GM19463 (cell line): ENCODE measurements around the gene RNU1-1.
"Not testable (repeated sequence)": the region's sequence is repeated elsewhere in the genome, so short reads cannot be mapped to it uniquely, and the experiment has no call there.

Source experiments
- ATAC-seq: cut with Tn5 transposase; IDR thresholded peaks from one replicate; pipeline ENCODE4 v1.9.1; 2021; ENCODE audit warnings: mild to moderate bottlenecking, moderate library complexity; ENCODE audit not compliant: unreplicated experiment

The RNU1-1 gene

GRCh38 chr1:16525769-16526168 is 11.7 kb upstream of the RNU1-1 start:
- not testable (repeated sequence) for ATAC-seq

DNA sequence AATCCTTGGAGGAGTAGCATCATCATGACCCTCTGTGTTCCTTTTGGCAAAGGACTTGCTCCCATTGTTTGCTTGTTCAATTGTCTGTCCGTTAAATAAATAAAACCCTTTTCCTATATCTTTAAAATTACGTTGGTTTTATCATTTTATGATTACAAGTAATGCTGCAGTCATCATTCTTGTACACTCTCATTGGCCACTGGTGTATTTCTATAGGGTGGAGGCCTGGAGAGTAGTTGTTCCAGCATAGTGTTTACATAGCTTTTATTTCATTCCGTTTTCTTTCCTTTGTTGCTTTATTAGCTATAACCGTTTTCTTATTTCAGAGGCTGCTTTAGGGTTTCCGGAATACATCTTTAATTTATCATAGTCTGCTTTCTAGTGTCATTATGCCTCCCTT is 7.6 kb upstream of the RNU1-1 start:
- ATAC-seq, result not testable (repeated sequence)

DNA sequence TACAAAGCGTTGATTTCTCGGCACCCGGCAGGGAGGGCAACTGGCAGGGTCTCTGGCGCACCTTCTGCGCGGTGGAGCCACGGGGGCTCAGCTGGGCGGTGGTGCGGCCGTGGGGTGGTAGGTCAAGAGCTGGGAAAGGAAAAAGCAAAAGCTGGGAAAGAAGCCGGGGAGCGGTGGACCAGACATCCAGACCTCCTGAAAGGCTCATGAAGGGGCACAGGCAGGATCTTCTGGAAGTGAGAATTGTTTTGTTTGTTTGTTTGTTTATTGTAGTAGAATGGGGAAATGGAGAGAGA is 7.2 kb upstream of the RNU1-1 start:
- ATAC-seq, result no peak

GRCh38 chr1:16520435-16521287 is 6.6 kb upstream of the RNU1-1 start:
- ATAC-seq, result not testable (repeated sequence)

DNA sequence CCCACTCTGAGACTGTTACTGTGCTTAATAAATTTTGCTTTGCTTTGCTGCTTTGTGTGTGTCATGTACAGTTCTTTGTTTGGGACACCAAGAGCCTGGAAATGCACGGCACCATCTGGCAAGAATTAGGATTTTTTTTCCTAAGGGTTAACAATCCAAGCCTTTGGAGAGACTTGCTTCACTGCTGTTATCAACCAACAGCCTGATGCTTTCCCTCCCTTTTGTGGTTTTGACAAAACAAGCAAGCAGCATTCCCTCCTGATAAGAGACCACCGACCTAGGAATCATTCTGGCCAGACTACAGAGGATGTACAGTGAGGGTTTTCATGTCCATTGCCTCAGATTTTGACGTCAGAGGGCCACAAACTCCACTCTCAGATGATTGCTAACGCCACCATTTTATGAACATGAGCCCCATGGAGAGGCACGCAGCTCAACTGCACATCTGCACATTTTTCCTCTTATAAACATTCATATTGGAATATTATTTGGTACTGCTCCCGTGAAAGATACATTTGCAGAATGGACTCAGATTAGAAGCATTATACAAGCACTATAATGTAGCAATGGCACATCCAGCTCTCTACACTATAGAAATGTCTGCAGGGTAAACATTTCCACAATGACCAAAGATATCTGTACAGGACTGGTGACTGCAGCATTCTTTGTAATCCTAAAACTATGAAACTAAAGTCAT is 5.3 kb upstream of the RNU1-1 start:
- ATAC-seq, result not testable (repeated sequence)

DNA sequence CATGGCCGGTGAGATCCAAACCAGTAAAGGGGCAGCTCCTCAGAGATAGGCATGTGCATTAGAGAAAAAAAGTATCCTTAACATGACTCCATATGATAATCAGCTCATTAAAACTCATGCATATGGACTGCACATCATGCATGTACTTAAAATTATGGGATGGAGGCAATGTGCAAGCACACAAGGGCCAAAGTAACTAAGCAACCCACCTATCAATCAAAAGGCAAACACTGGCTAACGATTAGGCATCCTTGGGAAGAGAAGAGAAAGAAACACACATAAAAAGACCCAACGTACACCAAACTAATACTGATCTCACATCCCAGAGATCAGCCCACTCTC is 4.8 kb upstream of the RNU1-1 start:
- not testable (repeated sequence) for ATAC-seq

DNA sequence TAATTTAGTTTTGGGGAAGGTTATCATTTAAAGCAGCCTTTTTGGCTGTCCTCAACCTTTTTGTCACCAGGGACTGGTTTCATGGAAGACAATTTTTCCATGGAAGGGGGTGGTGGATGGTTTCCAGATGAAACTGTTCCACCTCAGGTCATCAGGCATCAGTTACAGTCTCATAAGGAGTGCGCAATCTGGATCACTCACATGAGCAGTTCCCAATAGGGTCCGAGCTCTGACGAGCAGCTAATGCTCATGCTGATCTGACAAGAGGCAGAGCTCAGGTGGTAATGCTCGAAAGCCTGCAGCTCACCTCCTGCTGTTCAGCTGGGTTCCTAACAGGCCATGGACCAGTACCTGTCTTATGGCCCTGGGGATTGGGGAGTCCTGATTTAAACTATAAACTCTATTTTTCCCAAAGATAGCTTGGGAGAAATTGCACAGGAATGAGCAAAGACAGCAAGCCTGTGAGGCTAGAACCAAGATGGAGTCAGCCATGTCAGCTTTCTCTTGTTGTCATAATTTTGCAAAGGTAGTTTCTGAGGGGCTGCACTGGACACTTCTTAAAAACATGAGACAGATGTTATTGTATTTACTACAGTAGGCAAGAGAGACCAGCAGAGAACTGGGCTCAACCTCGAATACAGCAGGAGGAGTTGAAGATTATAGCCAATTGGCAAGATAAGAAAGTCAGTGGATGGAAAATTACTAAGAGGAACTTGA is 2.8 kb upstream of the RNU1-1 start:
- ATAC-seq, result not testable (repeated sequence)

DNA sequence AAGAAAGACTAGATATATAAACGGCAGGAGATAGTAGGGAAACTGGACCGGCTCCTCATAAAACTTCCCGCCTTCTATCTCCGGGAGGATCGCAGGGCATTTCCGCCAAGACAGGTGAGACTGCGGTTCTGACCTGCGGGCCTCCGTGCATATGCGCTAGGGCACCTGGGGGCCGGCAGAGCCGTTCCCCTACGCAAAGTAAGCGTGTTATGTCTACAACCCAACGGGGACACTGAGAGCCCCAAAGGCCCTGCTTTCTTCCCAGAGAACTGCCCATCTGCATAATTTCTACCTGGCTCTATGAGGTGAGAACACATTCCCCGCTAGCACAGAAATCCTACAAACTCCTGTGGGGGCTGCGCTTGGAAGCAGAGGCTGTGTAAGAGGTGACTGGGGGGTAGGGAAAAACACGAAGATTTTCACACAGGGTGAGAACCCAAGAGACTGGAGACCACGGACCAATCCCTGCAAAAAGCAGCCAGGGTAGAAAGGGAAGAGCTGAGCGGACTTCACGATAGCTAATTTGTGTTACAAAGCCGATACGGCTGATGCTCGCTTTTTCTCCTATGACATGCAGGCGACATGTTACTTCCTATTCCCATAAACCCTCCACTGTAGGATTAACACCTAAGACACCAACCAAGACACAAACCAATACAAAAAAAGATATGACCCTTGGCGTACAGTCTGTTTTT is 526 bp downstream of the RNU1-1 start:
- peak; percentile 79 for ATAC-seq

- ATAC-seq, result not testable (repeated sequence)
Observed at GRCh38 chr1:16512624-16513411, 1.3 kb downstream of the RNU1-1 start.

DNA sequence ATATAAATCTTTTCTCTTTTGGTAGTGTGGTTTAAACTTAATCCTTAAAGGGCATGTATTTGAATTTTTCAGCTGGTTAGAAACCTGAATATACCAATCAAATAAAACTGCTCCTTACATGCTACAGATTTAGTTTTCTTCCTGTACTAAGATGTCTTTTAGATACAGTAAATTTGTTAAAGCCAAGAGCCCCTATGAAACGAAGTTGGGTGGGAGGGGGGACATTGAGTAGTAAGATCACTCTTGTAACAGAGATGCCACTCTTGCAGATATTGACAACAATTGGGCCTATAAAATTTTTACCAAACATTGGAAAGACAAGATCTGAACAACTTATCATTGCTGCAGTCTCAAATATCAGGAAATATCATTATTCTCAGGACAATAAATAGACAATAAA is 2.2 kb downstream of the RNU1-1 start:
- not testable (repeated sequence) for ATAC-seq

- ATAC-seq, result not testable (repeated sequence)
Observed at GRCh38 chr1:16508861-16509445, 5.1 kb downstream of the RNU1-1 start.

- ATAC-seq, result not testable (repeated sequence)
Observed at GRCh38 chr1:16506364-16507136, 7.5 kb downstream of the RNU1-1 start.

DNA sequence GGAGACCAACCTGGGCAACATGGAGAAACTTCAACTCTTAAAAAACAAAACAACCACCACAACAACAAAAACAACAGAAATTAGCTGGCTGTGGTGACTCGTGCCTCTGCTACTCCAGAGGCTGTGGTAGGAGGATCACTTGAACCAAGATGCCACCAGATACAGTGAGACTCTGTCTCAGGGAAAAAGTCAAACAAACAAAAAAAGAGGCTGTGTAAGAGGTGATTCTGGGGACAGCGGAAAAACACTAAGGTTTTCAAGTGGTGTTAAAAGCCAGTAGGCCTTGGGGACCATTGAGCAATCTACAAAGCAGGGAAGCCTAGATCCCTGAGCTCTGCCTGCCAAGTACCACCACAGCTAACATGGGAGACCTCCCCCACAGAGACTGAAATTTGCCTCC is 8.2 kb downstream of the RNU1-1 start:
- ATAC-seq, result not testable (repeated sequence)

GRCh38 chr1:16503494-16503893 is 10.6 kb downstream of the RNU1-1 start:
- ATAC-seq, result no peak

DNA sequence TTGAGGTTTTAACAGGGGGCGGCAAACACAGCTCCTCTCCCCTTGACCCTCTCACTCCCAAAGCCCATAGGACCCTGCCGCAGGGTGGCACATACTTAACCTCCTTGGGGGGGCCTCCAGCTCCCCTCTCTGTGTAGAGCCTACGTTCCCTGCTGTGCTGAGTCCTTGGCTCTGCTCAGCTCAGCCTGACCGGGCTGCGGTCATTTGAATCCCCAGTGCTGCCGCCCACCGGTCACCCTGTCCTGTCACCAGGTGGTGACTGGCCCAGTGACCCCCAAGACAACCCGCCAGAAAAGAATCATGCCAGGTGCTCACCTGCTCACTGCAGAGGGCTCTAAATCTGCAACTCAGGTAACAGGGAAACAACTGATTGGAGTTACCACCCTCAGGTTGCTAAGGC is 12.6 kb downstream of the RNU1-1 start:
- not testable (repeated sequence) for ATAC-seq

DNA sequence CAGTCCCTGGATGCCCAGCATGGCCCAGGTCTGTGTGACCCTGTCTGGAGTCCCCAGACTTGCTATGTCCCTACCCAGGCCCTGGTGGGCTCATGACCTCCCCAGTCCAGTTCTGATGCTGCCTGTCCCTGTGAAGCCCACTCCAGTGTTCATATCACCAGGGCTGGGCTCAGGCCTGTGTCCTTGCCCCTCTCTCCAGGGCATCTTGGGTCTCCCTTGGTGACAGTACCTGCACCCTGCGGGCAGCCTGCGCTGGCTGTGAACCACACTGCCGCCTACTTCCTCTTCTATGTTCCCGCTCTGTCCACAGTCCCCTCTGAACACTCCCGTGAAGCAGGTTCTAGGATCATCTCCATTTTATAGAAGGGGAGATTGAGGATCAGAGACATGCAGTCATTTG is 13.1 kb downstream of the RNU1-1 start:
- ATAC-seq, result not testable (repeated sequence)

- not testable (repeated sequence) for ATAC-seq
Observed at GRCh38 chr1:16500466-16500865, 13.6 kb downstream of the RNU1-1 start.

GRCh38 chr1:16498573-16499413 is 15.3 kb downstream of the RNU1-1 start:
- ATAC-seq, result peak; percentile 97
